HCT116 (cell line): ENCODE data around the gene ATP8A1.

Experiments used
- EZH2 ChIP-seq: fragments of 200-600 bp; sonication (generic); IDR thresholded peaks from 2 replicates; pipeline ENCODE4 v1.6.1; 2017; ENCODE audit warnings: antibody characterized with exemption, mixed run types
- FOSL1 ChIP-seq: IDR thresholded peaks from 2 replicates; pipeline ENCODE4 v1.6.1; 2012; ENCODE audit warnings: low read depth
- POLR2A ChIP-seq: IDR thresholded peaks from 2 replicates; pipeline ENCODE4 v1.7.0; 2011; ENCODE audit warnings: borderline replicate concordance; ENCODE audit not compliant: insufficient read depth, insufficient read length; ENCODE audit errors: extremely low read depth
- RAD21 ChIP-seq: IDR thresholded peaks from 2 replicates; pipeline ENCODE4 v1.6.1; 2012; ENCODE audit warnings: low read depth, mild to moderate bottlenecking
- TCF7L2 ChIP-seq: IDR thresholded peaks from 2 replicates; pipeline ENCODE4 v1.7.0; 2011; ENCODE audit warnings: borderline replicate concordance, inconsistent platforms; ENCODE audit not compliant: insufficient read depth, insufficient read length; ENCODE audit errors: extremely low read depth
- ZNF274 ChIP-seq: fragments of 200-500 bp; sonication (Bioruptor generic); IDR thresholded peaks from 2 replicates; pipeline ENCODE4 v1.6.1; 2014; ENCODE audit warnings: mild to moderate bottlenecking, low read depth, low read length, inconsistent platforms
- TF ChIP-seq, protein P1 (sequence below), 3 experiments: fragments of 200-600 bp in 1 of 3; sonication (generic) in 1 of 3; IDR thresholded peaks in 2 of 3; conservative IDR thresholded peaks in 1 of 3; 2 replicates each; pipeline ENCODE4 v1.5.1; 2012 to 2017; ENCODE audit warnings: low read depth in 2 of 3, low read length in 2 of 3, antibody characterized with exemption in 1 of 3, borderline replicate concordance in 1 of 3, control low read depth in 1 of 3, mild to moderate bottlenecking in 1 of 3, mixed read lengths in 1 of 3, mixed run types in 1 of 3, moderate library complexity in 1 of 3; ENCODE audit not compliant: insufficient read depth in 1 of 3
- TF ChIP-seq, protein P2 (sequence below): IDR thresholded peaks from 2 replicates; pipeline ENCODE4 v1.6.1; 2012; ENCODE audit warnings: low read depth

DNA sequence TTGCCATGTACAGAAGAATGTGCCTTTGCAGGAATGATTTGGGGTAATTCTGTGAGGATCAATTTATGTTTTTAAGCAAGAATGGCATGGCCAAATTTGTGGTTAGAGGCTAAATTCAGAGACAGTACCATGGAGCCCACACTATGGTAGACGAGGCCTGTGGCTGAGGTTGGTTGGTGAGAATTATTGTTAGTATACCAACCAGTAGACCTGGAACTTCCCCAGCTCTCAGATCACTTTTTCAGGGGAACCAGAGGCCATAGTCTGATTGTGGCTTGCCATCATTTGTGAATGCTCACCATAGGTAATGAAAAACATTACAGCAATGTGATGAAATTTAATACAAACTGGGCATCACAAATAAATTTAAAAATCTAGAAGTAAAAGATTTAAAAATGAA, 203.3 kb downstream of the ATP8A1 start:
- TF ChIP-seq, protein P1, sequence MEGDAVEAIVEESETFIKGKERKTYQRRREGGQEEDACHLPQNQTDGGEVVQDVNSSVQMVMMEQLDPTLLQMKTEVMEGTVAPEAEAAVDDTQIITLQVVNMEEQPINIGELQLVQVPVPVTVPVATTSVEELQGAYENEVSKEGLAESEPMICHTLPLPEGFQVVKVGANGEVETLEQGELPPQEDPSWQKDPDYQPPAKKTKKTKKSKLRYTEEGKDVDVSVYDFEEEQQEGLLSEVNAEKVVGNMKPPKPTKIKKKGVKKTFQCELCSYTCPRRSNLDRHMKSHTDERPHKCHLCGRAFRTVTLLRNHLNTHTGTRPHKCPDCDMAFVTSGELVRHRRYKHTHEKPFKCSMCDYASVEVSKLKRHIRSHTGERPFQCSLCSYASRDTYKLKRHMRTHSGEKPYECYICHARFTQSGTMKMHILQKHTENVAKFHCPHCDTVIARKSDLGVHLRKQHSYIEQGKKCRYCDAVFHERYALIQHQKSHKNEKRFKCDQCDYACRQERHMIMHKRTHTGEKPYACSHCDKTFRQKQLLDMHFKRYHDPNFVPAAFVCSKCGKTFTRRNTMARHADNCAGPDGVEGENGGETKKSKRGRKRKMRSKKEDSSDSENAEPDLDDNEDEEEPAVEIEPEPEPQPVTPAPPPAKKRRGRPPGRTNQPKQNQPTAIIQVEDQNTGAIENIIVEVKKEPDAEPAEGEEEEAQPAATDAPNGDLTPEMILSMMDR (IDR thresholded peaks at IDR 0.05 in 2 of 3, conservative IDR thresholded peaks at IDR 0.05 in 1 of 3; ENCODE audit: borderline replicate concordance in 1 of 3, insufficient read depth in 1 of 3, low read depth in 2 of 3, low read length in 2 of 3) = no peak
- TF ChIP-seq RAD21 = no peak
- TF ChIP-seq POLR2A = no peak
- TF ChIP-seq TCF7L2 = no peak
- TF ChIP-seq, protein P2, sequence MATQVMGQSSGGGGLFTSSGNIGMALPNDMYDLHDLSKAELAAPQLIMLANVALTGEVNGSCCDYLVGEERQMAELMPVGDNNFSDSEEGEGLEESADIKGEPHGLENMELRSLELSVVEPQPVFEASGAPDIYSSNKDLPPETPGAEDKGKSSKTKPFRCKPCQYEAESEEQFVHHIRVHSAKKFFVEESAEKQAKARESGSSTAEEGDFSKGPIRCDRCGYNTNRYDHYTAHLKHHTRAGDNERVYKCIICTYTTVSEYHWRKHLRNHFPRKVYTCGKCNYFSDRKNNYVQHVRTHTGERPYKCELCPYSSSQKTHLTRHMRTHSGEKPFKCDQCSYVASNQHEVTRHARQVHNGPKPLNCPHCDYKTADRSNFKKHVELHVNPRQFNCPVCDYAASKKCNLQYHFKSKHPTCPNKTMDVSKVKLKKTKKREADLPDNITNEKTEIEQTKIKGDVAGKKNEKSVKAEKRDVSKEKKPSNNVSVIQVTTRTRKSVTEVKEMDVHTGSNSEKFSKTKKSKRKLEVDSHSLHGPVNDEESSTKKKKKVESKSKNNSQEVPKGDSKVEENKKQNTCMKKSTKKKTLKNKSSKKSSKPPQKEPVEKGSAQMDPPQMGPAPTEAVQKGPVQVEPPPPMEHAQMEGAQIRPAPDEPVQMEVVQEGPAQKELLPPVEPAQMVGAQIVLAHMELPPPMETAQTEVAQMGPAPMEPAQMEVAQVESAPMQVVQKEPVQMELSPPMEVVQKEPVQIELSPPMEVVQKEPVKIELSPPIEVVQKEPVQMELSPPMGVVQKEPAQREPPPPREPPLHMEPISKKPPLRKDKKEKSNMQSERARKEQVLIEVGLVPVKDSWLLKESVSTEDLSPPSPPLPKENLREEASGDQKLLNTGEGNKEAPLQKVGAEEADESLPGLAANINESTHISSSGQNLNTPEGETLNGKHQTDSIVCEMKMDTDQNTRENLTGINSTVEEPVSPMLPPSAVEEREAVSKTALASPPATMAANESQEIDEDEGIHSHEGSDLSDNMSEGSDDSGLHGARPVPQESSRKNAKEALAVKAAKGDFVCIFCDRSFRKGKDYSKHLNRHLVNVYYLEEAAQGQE = no peak
- TF ChIP-seq ZNF274 = no peak
- no peak for TF ChIP-seq EZH2
- TF ChIP-seq FOSL1 = no peak
